ENCODE results near the gene MACROD2.

DNA sequence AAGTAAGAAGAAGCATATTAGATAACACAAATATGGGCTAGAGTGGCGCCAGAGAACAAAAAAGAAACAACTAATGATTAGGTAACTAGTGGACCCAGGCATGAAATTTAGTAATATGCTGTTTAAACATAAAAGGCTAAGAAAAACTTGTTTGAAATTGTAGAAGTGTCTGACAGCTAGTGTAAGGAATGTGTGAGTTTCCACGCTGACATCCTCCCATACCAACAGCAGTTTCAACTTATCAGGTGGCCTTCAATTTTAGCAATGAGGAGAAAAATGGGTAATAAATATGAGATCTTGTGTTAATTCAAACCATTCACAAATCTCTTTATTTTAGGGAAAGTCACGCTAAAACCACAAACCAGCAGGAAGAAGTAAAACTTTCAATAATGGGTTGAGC, 782.3 kb downstream of the MACROD2 start:
- TF ChIP-seq POLR2A (IDR thresholded peaks at IDR 0.05; ENCODE audit: low read depth, low read length): no peak
- TF ChIP-seq PAX5 (IDR thresholded peaks at IDR 0.05; ENCODE audit: insufficient read depth, low read length, severe bottlenecking): no peak
- TF ChIP-seq POLR2AphosphoS5 (IDR thresholded peaks at IDR 0.05; ENCODE audit: low read depth, low read length): no peak
